Liver (tissue), 9 donors: ENCODE measurements around the gene VPS29. TPM values are rescaled to one million over a fixed set of nuclear protein-coding genes. Genes with fewer than 3 reads are reported as not detected.

Experiments used
- DNase-seq: peaks from one replicate; pipeline ENCODE4 v3.0.0-alpha.2; 2017; ENCODE audit warnings: low spot score
- H3K27ac ChIP-seq, 2 donors: one replicate each; pipeline ENCODE4 v1.7.0; 2013; ENCODE audit warnings: inconsistent platforms in 2 of 2, low read length in 2 of 2, control low read depth in 1 of 2, low read depth in 1 of 2, mild to moderate bottlenecking in 1 of 2
- H3K27me3 ChIP-seq, 4 donors: one replicate each; pipeline versions ENCODE4 v1.6.1 to v1.7.0; 2013; ENCODE audit warnings: low read length in 3 of 4, inconsistent platforms in 1 of 4, mild to moderate bottlenecking in 1 of 4, moderate library complexity in 1 of 4; ENCODE audit not compliant: control insufficient read depth in 4 of 4, insufficient read depth in 4 of 4
- H3K36me3 ChIP-seq, 4 donors: one replicate each; pipeline versions ENCODE4 v1.6.1 to v1.7.0; 2013; ENCODE audit warnings: low read length in 3 of 4, mild to moderate bottlenecking in 3 of 4, low read depth in 1 of 4, moderate library complexity in 1 of 4; ENCODE audit not compliant: control insufficient read depth in 4 of 4, insufficient read depth in 3 of 4
- H3K4me1 ChIP-seq, 4 donors: one replicate each; pipeline versions ENCODE4 v1.6.1 to v1.7.0; 2013; ENCODE audit warnings: low read length in 3 of 4, mild to moderate bottlenecking in 3 of 4, moderate library complexity in 1 of 4; ENCODE audit not compliant: control insufficient read depth in 4 of 4, insufficient read depth in 4 of 4
- H3K4me3 ChIP-seq, 3 donors: one replicate each; pipeline versions ENCODE4 v1.6.1 to v1.7.0; 2013; ENCODE audit warnings: low read length in 3 of 3, control low read depth in 1 of 3, low read depth in 1 of 3, mild to moderate bottlenecking in 1 of 3
- H3K9ac ChIP-seq, 2 donors: one replicate each; pipeline ENCODE4 v1.7.0; 2013; ENCODE audit warnings: low read length in 2 of 2, mild to moderate bottlenecking in 2 of 2, moderate library complexity in 2 of 2, control low read depth in 1 of 2, low read depth in 1 of 2
- H3K9me3 ChIP-seq, 4 donors: one replicate each; pipeline versions ENCODE4 v1.6.1 to v1.7.0; 2013; ENCODE audit warnings: low read length in 3 of 4; ENCODE audit not compliant: control insufficient read depth in 4 of 4
- EGR1 ChIP-seq, 2 donors: IDR thresholded peaks; 2 replicates each; pipeline ENCODE4 v1.6.1; 2016 to 2018; ENCODE audit warnings: antibody characterized with exemption in 2 of 2, low read depth in 2 of 2
- FOXA1 ChIP-seq: IDR thresholded peaks from 2 replicates; pipeline ENCODE4 v1.6.1; 2016; ENCODE audit warnings: antibody characterized with exemption
- FOXA2 ChIP-seq: IDR thresholded peaks from 2 replicates; pipeline ENCODE4 v1.6.1; 2016; ENCODE audit warnings: antibody characterized with exemption
- GABPA ChIP-seq, 2 donors: IDR thresholded peaks in 1 of 2; conservative IDR thresholded peaks in 1 of 2; 2 replicates each; pipeline ENCODE4 v1.6.1; 2016; ENCODE audit warnings: antibody characterized with exemption in 2 of 2, mild to moderate bottlenecking in 1 of 2, moderate library complexity in 1 of 2
- HNF4A ChIP-seq, 2 donors: conservative IDR thresholded peaks; 2 replicates each; pipeline ENCODE4 v1.6.1; 2016; ENCODE audit warnings: antibody characterized with exemption in 2 of 2, mild to moderate bottlenecking in 2 of 2
- HNF4G ChIP-seq: IDR thresholded peaks from 2 replicates; pipeline ENCODE4 v1.6.1; 2016; ENCODE audit warnings: antibody characterized with exemption
- JUND ChIP-seq, 2 donors: IDR thresholded peaks; 2 replicates each; pipeline ENCODE4 v1.6.1; 2016; ENCODE audit warnings: antibody characterized with exemption in 2 of 2
- NR2F2 ChIP-seq: IDR thresholded peaks from 2 replicates; pipeline ENCODE4 v1.6.1; 2016; ENCODE audit warnings: antibody characterized with exemption
- RAD21 ChIP-seq, 2 donors: IDR thresholded peaks; 2 replicates each; pipeline ENCODE4 v1.6.1; 2016; ENCODE audit warnings: antibody characterized with exemption in 2 of 2, mild to moderate bottlenecking in 2 of 2
- RXRA ChIP-seq, 2 donors: IDR thresholded peaks; 2 replicates each; pipeline ENCODE4 v1.6.1; 2017 to 2018; ENCODE audit warnings: antibody characterized with exemption in 2 of 2, mild to moderate bottlenecking in 1 of 2
- SP1 ChIP-seq: IDR thresholded peaks from 2 replicates; pipeline ENCODE4 v1.6.1; 2018; ENCODE audit warnings: antibody characterized with exemption, mild to moderate bottlenecking
- TAF1 ChIP-seq: conservative IDR thresholded peaks from 2 replicates; pipeline ENCODE4 v1.6.1; 2016; ENCODE audit warnings: antibody characterized with exemption, mild to moderate bottlenecking
- YY1 ChIP-seq: IDR thresholded peaks from 2 replicates; pipeline ENCODE4 v1.6.1; 2016; ENCODE audit warnings: antibody characterized with exemption, mild to moderate bottlenecking
- WGBS: extraction: QIAGEN DNeasy Blood & Tissue Kit; methylation state at CpG from one replicate; pipeline ENCODE4 v1.1.7; 2013; 5-methylcytosine and 5-hydroxymethylcytosine counted together
- polyA plus RNA-seq, 2 donors: library from polyadenylated mRNA; stranded (reverse) in 1 of 2; unstranded in 1 of 2; fragments of 200-250 nt in 1 of 2; fragments of >200 nt in 1 of 2; fragmentation: Nextera tagmentation in 1 of 2; extraction: Ambion mirVana in 1 of 2; gene quantifications; one replicate each; pipeline versions ENCODE4 v1.2.1 to v1.2.3, GENCODE V29; 2013 to 2015
- total RNA-seq, 2 donors: library from RNA; depleted of rRNA; stranded (reverse); fragments of >200 nt; gene quantifications; one replicate each; pipeline ENCODE4 v1.2.3, GENCODE V29; 2014
- TF ChIP-seq, protein P1 (sequence below): IDR thresholded peaks from 2 replicates; pipeline ENCODE4 v1.6.1; 2016; ENCODE audit warnings: antibody characterized with exemption
- TF ChIP-seq, protein P2 (sequence below): fragments of 150-350 bp; IDR thresholded peaks from 2 replicates; pipeline ENCODE4 v1.5.1; 2017; ENCODE audit warnings: improper control_type of control experiment, low read depth, low read length; ENCODE audit not compliant: missing input control
- TF ChIP-seq, protein P3 (sequence below): IDR thresholded peaks from 2 replicates; pipeline ENCODE4 v1.6.1; 2016; ENCODE audit warnings: antibody characterized with exemption
- TF ChIP-seq, protein P4 (sequence below): IDR thresholded peaks from 2 replicates; pipeline ENCODE4 v1.6.1; 2016; ENCODE audit warnings: antibody characterized with exemption, mild to moderate bottlenecking
- donor health status: healthy.
- donor health status: healthy.
- donor health status: healthy.
- donor health status: healthy.
- donor health status: healthy.

The VPS29 gene
- total and polyA plus RNA-seq, 4 donors: 48.0 to 170 (median 67.8) TPM

DNA sequence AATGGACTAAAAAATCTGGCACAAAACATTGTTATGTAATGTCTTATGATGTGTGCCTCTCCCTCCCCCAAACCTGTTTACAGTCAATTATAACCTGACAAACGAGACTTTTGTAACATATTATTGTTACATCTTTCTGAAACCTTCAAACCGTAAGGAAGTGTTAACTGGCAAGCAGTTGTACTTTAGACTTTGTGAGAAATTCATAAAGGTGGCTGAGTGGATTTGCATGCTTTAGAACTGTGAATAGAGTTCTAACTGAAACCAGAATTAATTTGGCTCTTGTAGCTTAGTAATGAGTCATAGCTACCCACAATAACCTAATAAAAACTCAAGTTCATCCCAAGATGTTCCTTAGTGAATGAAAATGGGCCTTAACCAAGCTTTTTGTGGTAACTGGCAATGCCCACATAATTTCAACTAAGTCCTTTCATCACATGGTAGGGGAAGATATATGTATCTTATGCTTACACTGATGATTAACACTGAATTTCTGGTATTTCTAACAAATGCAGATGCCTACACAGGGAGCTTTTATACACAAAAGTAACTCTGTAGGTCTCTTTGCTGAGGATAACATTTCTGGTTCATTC lies 29.9 kb upstream of the VPS29 start:
- peaks cover 0 to 4% (median under 1%) of the 10 kb centered on the region in 4 donors for H3K36me3 ChIP-seq

DNA sequence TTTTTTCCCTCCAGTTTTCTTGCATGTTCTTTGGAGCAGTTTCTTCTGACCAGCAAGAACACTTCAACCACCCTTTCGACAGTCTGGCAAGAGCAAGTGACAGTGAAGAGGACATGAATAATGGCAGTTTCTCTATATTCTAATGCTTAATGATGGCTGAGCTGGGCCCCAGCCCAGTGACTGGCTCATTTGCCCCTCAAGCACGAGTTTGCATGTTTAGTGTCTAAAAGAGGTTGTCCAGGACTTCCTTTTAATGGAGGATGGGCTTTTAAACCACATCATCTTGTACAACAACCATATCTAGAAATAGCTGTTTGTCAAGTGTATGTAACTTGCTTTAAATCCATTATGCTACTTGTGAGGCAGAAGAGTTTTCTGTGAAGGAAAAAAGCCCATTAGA lies 28.6 kb upstream of the VPS29 start:
- DNase-seq: no peak
- Histone ChIP-seq H3K4me1 (peaks cover 0 to 21% (median 15%) of the 10 kb centered on the region in 4 donors), H3K9ac (no peak overlapping the region), H3K27me3 (no peaks in the 10 kb centered on the region), H3K27ac (no peak overlapping the region), H3K4me3 (no peak overlapping the region), H3K9me3 (no peaks in the 10 kb centered on the region), H3K36me3 (peaks cover 0 to 2% (median 0%) of the 10 kb centered on the region in 4 donors)
- TF ChIP-seq FOXA2: no peak
- TF ChIP-seq, protein P1, sequence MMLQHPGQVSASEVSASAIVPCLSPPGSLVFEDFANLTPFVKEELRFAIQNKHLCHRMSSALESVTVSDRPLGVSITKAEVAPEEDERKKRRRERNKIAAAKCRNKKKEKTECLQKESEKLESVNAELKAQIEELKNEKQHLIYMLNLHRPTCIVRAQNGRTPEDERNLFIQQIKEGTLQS: no peak
- TF ChIP-seq FOXA1: no peak
- TF ChIP-seq, protein P2, sequence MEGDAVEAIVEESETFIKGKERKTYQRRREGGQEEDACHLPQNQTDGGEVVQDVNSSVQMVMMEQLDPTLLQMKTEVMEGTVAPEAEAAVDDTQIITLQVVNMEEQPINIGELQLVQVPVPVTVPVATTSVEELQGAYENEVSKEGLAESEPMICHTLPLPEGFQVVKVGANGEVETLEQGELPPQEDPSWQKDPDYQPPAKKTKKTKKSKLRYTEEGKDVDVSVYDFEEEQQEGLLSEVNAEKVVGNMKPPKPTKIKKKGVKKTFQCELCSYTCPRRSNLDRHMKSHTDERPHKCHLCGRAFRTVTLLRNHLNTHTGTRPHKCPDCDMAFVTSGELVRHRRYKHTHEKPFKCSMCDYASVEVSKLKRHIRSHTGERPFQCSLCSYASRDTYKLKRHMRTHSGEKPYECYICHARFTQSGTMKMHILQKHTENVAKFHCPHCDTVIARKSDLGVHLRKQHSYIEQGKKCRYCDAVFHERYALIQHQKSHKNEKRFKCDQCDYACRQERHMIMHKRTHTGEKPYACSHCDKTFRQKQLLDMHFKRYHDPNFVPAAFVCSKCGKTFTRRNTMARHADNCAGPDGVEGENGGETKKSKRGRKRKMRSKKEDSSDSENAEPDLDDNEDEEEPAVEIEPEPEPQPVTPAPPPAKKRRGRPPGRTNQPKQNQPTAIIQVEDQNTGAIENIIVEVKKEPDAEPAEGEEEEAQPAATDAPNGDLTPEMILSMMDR: no peak
- no peak for TF ChIP-seq EGR1 (IDR thresholded peaks at IDR 0.05; ENCODE audit: low read depth in 2 of 2)
- TF ChIP-seq RAD21 (IDR thresholded peaks at IDR 0.05): no peak
- 87% methylated on average over 2 of the region's 2 CpGs for WGBS

More for the DNA sequence above, 29.9 kb upstream of the VPS29 start:
- no peak for DNase-seq
- Histone ChIP-seq H3K9ac (no peak overlapping the region), H3K27me3 (no peaks in the 10 kb centered on the region), H3K27ac (peak overlapping the region in 1 of 2 donors; percentile 29), H3K4me3 (no peak overlapping the region), H3K4me1 (peaks cover 1 to 22% (median 17%) of the 10 kb centered on the region in 4 donors), H3K9me3 (no peaks in the 10 kb centered on the region)
- whole genome bisulfite sequencing: 31% methylated on average over 2 of the region's 2 CpGs
- TF ChIP-seq HNF4A (conservative IDR thresholded peaks at IDR 0.05): peak in 1 of 2 donors; percentile 18
- TF ChIP-seq TAF1: no peak

DNA sequence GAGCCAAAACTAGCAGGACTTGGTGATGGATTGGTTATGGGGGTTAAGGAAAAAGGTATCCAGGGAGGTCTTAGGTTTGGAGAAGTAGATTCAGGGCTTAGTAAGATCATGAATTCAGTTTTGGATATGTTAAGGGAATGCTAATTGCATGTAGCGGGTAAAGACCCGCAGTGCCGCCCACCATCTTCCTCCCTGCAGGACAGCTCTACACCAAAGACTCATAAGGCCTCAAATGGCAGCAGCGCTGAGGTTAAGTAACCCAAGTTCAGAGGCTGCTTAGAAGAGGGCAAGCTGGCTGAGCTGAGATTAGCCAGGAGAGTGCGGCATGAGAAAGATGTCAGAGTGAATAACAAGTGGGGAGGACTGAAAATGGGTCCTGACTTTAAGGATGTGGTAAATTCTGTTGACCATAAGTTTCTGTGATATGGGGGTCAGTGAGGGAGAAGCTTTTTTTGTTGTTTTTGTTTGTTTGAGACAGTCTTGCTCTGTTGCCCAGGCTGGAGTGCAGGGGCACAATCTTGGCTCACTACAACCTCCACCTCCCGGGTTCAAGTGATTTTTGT lies 26.4 kb upstream of the VPS29 start:
- Histone ChIP-seq H3K27ac (no peak overlapping the region), H3K36me3 (peaks cover 0 to 2% (median 0%) of the 10 kb centered on the region in 4 donors), H3K27me3 (no peaks in the 10 kb centered on the region), H3K4me1 (peaks cover 0 to 17% (median 12%) of the 10 kb centered on the region in 4 donors), H3K4me3 (no peak overlapping the region), H3K9me3 (no peaks in the 10 kb centered on the region), H3K9ac (no peak overlapping the region)
- DNase-seq: no peak
- WGBS: 95% methylated on average over 6 of the region's 6 CpGs
- no peak for TF ChIP-seq HNF4A (conservative IDR thresholded peaks at IDR 0.05)
- no peak for TF ChIP-seq GABPA (IDR thresholded peaks at IDR 0.05 in 1 of 2, conservative IDR thresholded peaks at IDR 0.05 in 1 of 2)
- TF ChIP-seq, protein P2: no peak
- no peak for TF ChIP-seq TAF1
- no peak for TF ChIP-seq SP1
- TF ChIP-seq, protein P3, sequence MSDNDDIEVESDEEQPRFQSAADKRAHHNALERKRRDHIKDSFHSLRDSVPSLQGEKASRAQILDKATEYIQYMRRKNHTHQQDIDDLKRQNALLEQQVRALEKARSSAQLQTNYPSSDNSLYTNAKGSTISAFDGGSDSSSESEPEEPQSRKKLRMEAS: no peak
- TF ChIP-seq FOXA2: no peak
- TF ChIP-seq RXRA (IDR thresholded peaks at IDR 0.05): no peak
- no peak for TF ChIP-seq EGR1 (IDR thresholded peaks at IDR 0.05; ENCODE audit: low read depth in 2 of 2)
- TF ChIP-seq JUND (IDR thresholded peaks at IDR 0.05): no peak
- TF ChIP-seq HNF4G: no peak
- no peak for TF ChIP-seq NR2F2
- TF ChIP-seq, protein P4, sequence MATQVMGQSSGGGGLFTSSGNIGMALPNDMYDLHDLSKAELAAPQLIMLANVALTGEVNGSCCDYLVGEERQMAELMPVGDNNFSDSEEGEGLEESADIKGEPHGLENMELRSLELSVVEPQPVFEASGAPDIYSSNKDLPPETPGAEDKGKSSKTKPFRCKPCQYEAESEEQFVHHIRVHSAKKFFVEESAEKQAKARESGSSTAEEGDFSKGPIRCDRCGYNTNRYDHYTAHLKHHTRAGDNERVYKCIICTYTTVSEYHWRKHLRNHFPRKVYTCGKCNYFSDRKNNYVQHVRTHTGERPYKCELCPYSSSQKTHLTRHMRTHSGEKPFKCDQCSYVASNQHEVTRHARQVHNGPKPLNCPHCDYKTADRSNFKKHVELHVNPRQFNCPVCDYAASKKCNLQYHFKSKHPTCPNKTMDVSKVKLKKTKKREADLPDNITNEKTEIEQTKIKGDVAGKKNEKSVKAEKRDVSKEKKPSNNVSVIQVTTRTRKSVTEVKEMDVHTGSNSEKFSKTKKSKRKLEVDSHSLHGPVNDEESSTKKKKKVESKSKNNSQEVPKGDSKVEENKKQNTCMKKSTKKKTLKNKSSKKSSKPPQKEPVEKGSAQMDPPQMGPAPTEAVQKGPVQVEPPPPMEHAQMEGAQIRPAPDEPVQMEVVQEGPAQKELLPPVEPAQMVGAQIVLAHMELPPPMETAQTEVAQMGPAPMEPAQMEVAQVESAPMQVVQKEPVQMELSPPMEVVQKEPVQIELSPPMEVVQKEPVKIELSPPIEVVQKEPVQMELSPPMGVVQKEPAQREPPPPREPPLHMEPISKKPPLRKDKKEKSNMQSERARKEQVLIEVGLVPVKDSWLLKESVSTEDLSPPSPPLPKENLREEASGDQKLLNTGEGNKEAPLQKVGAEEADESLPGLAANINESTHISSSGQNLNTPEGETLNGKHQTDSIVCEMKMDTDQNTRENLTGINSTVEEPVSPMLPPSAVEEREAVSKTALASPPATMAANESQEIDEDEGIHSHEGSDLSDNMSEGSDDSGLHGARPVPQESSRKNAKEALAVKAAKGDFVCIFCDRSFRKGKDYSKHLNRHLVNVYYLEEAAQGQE: no peak
- no peak for TF ChIP-seq FOXA1
- TF ChIP-seq, protein P1: no peak
- no peak for TF ChIP-seq YY1
- no peak for TF ChIP-seq RAD21 (IDR thresholded peaks at IDR 0.05)
